Ovary (tissue), 9 donors: ENCODE results near the gene NRCAM. TPM values are rescaled to one million over a fixed set of nuclear protein-coding genes. Genes with fewer than 3 reads are reported as not detected.

Source experiments
- DNase-seq, 5 donors: peaks; one replicate each; pipeline ENCODE4 v3.0.0-alpha.2; 2019 to 2020
- H3K27ac ChIP-seq, 2 donors: fragments of 200-600 bp; one replicate each; pipeline versions ENCODE4 v1.5.1 to v1.8.0; 2019 to 2022
- H3K27me3 ChIP-seq: fragments of 200-600 bp; one replicate; pipeline ENCODE4 v1.8.0; 2022
- H3K36me3 ChIP-seq: fragments of 200-600 bp; sonication (generic); one replicate; pipeline ENCODE4 v1.5.1; 2019
- H3K4me1 ChIP-seq: one replicate; pipeline ENCODE4 v1.8.1; 2013; ENCODE audit warnings: mild to moderate bottlenecking, moderate library complexity; ENCODE audit not compliant: insufficient read depth
- H3K4me3 ChIP-seq: fragments of 200-600 bp; sonication (generic); one replicate; pipeline ENCODE4 v1.5.1; 2017
- H3K9me3 ChIP-seq, 2 donors: fragments of 200-600 bp in 1 of 2; sonication (generic) in 1 of 2; one replicate each; pipeline versions ENCODE4 v1.5.1 to v1.8.1; 2013 to 2019; ENCODE audit warnings: mild to moderate bottlenecking in 1 of 2, moderate library complexity in 1 of 2
- EP300 ChIP-seq: sonication (generic); formaldehyde crosslinking; IDR thresholded peaks from one replicate; pipeline ENCODE4 v1.6.1; 2017; ENCODE audit warnings: antibody characterized with exemption
- POLR2A ChIP-seq: fragments of 450-650 bp; IDR thresholded peaks from one replicate; pipeline ENCODE4 v1.6.1; 2017; ENCODE audit warnings: antibody characterized with exemption, mild to moderate bottlenecking, moderate library complexity
- WGBS, 3 donors: extraction: QIAGEN DNeasy Blood & Tissue Kit in 1 of 3; methylation state at CpG; one replicate each; pipeline versions ENCODE4 v1.1.5 to v1.1.7; 2013 to 2017; 5-methylcytosine and 5-hydroxymethylcytosine counted together
- intact Hi-C, 4 donors: fragments of 100-400 bp; cut with DNase I; formaldehyde crosslinking; loops; one replicate each; pipeline versions ENCODE4 v1.11.0 to v1.15.1; 2022 to 2023
- polyA plus RNA-seq, 2 donors: library from polyadenylated mRNA; stranded (reverse); fragments of 200-250 nt in 1 of 2; fragments of 350-450 nt in 1 of 2; fragmentation: Illumina TruSeq in 1 of 2; extraction: RNeasy Lipid Tissue Mini Kit (QIAGEN cat#74804) in 1 of 2; gene quantifications; one replicate each; pipeline ENCODE4 v1.2.3, GENCODE V29; 2013 to 2014
- total RNA-seq, 7 donors: library from RNA; depleted of rRNA in 2 of 7; stranded (reverse); fragments of >200 nt in 2 of 7; fragmentation: NEBNext Ultra II Directional in 3 of 7; extraction: Animal tissue kit (Norgen Biotek cat#: 25700) in 3 of 7; gene quantifications; one replicate each; pipeline versions ENCODE4 v1.1.0 to v1.2.4, GENCODE V29; 2016 to 2023
- TF ChIP-seq, protein P1 (sequence below), 3 donors: fragments of 450-650 bp in 2 of 3; fragments of 200-600 bp in 1 of 3; IDR thresholded peaks; one replicate each; pipeline versions ENCODE4 v1.5.1 to v1.8.0; 2016 to 2022; ENCODE audit warnings: antibody characterized with exemption in 3 of 3, mild to moderate bottlenecking in 1 of 3
- donor health status: DM: no; HTN: no; CAD: no; lungs with moderate emphysema.
- donor health status: DM: no; HTN: no; CAD: no.
- donor health status: Bipolar disorder and iron deficiency.
- donor health status: DM: yes; HTN: yes; CAD: no.
- donor health status: DM: no; HTN: no; CAD: no.
- donor health status: DM: yes; HTN: yes; CAD: no.

Gene NRCAM
- total and polyA plus RNA-seq, 9 donors, result 0.61 to 14.8 (median 2.8) TPM

DNA sequence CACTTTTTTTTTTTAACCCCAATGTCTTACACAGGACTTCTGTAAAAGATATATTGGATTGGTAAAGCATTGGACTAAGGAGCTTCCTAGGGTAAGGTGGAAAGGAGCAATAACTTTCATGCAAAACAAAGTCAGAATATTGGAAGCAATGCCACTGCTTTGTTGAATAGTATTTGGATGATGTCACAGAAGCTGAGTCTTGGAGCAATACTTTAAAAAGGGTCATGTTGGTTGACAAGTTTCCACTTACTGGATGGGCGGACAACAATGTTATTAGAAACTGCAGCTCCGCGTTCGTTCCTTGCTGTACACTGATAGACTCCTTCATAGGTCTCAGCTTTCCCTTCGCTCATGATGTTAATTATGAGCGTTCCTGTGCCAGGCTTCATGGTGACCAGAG is 224.2 kb downstream of the NRCAM start:
- H3K4me1 ChIP-seq, result no peaks in the 10 kb centered on the region
- H3K9me3 ChIP-seq, result no peaks in the 10 kb centered on the region
- no peak overlapping the region for H3K4me3 ChIP-seq
- H3K27me3 ChIP-seq, result no peaks in the 10 kb centered on the region
- TF ChIP-seq EP300 (no peak), POLR2A (no peak)
- TF ChIP-seq, protein P1, sequence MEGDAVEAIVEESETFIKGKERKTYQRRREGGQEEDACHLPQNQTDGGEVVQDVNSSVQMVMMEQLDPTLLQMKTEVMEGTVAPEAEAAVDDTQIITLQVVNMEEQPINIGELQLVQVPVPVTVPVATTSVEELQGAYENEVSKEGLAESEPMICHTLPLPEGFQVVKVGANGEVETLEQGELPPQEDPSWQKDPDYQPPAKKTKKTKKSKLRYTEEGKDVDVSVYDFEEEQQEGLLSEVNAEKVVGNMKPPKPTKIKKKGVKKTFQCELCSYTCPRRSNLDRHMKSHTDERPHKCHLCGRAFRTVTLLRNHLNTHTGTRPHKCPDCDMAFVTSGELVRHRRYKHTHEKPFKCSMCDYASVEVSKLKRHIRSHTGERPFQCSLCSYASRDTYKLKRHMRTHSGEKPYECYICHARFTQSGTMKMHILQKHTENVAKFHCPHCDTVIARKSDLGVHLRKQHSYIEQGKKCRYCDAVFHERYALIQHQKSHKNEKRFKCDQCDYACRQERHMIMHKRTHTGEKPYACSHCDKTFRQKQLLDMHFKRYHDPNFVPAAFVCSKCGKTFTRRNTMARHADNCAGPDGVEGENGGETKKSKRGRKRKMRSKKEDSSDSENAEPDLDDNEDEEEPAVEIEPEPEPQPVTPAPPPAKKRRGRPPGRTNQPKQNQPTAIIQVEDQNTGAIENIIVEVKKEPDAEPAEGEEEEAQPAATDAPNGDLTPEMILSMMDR (IDR thresholded peaks at IDR 0.05), result no peak
- H3K27ac ChIP-seq, result no peak overlapping the region
- DNase-seq, result no peak
- 85 to 88% (median 87%) methylated on average over 6 of the region's 6 CpGs for WGBS, 3 donors
- H3K36me3 ChIP-seq, result no peaks in the 10 kb centered on the region
- intact Hi-C loops, result no loop called here

DNA sequence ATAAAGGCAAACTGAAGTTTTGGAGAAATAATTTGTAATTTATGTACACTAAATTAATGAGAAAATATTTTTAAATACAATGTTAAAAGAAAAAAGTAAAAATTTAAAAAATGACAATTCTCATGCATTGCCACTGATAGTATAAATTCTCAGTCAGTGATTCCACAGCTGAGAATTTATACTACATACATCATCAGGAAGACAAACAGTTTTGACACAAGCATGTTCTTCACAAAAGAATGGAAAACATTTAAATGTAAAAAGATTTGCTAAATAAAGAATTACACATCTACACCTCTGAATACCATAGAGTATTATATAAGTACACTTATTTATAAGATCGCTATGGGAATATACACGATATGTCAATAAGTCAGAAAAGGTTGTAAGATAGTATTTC is 225.0 kb downstream of the NRCAM start:
- no peaks in the 10 kb centered on the region for H3K9me3 ChIP-seq
- no peaks in the 10 kb centered on the region for H3K4me1 ChIP-seq
- H3K4me3 ChIP-seq, result no peak overlapping the region
- H3K27me3 ChIP-seq, result no peaks in the 10 kb centered on the region
- WGBS, 3 donors, result 97 to 99% (median 98%) methylated on average over 2 of the region's 2 CpGs
- TF ChIP-seq, protein P1 (IDR thresholded peaks at IDR 0.05), result no peak
- TF ChIP-seq POLR2A (no peak), EP300 (no peak)
- intact Hi-C loops, result no loop called here
- H3K36me3 ChIP-seq, result no peaks in the 10 kb centered on the region
- no peak for DNase-seq
- no peak overlapping the region for H3K27ac ChIP-seq

GRCh38 chr7:108227366-108227765 is 228.9 kb downstream of the NRCAM start:
- H3K27me3 ChIP-seq, result no peaks in the 10 kb centered on the region
- intact Hi-C loops, result no loop called here
- DNase-seq, result no peak
- H3K9me3 ChIP-seq, result no peaks in the 10 kb centered on the region
- no peaks in the 10 kb centered on the region for H3K36me3 ChIP-seq
- no peak overlapping the region for H3K27ac ChIP-seq
- TF ChIP-seq POLR2A, result no peak
- TF ChIP-seq, protein P1 (IDR thresholded peaks at IDR 0.05), result no peak
- no peak for TF ChIP-seq EP300
- H3K4me3 ChIP-seq, result no peak overlapping the region
- H3K4me1 ChIP-seq, result no peaks in the 10 kb centered on the region
- WGBS, 3 donors, result 60 to 67% (median 61%) methylated on average over 3 of the region's 3 CpGs

GRCh38 chr7:108226816-108227299 is 229.4 kb downstream of the NRCAM start:
- Histone ChIP-seq H3K27ac (no peak overlapping the region), H3K4me1 (no peaks in the 10 kb centered on the region), H3K27me3 (no peaks in the 10 kb centered on the region), H3K4me3 (no peak overlapping the region), H3K36me3 (no peaks in the 10 kb centered on the region), H3K9me3 (no peaks in the 10 kb centered on the region)
- intact Hi-C loops, result no loop called here
- DNase-seq, result no peak
- TF ChIP-seq, protein P1 (IDR thresholded peaks at IDR 0.05), result no peak
- TF ChIP-seq EP300, result no peak
- TF ChIP-seq POLR2A, result no peak
- 45 to 47% (median 47%) methylated on average over 3 of the region's 3 CpGs for WGBS, 3 donors
